HEK293 (cell line): ENCODE data around the gene PDK1.
"Not testable (repeated sequence)": the region's sequence is repeated elsewhere in the genome, so short reads cannot be mapped to it uniquely, and the experiment has no call there.

Source experiments
- CTCF ChIA-PET: fragments of 350-600 bp; formaldehyde crosslinking; extraction: SDS; loops from one replicate; lab custom pipeline; 2021; ENCODE audit warnings: antibody characterized with exemption; lab: Yijun Ruan, JAX
- POLR2A ChIA-PET: fragments of 300-600 bp; formaldehyde crosslinking; extraction: SDS; loops from one replicate; lab custom pipeline; 2020; ENCODE audit warnings: antibody characterized with exemption, inconsistent platforms; lab: Yijun Ruan, JAX
- H3K27ac ChIP-seq: fragments of 200-500 bp; sonication (Bioruptor generic); 2 replicates; pipeline ENCODE4 v1.5.1; 2014; ENCODE audit warnings: low read depth, low read length, control low read depth, inconsistent platforms; ENCODE audit errors: extremely low read depth
- H3K36me3 ChIP-seq, 2 experiments: fragments of 200-500 bp in 1 of 2; sonication (Bioruptor generic) in 1 of 2; 1 replicate in 1 of 2; 2 replicates in 1 of 2; pipeline ENCODE4 v1.5.1; 2014 to 2017; ENCODE audit warnings: inconsistent platforms in 2 of 2, low read length in 2 of 2; ENCODE audit not compliant: control insufficient read depth in 2 of 2, insufficient read depth in 1 of 2
- H3K4me1 ChIP-seq: fragments of 200-500 bp; sonication (Bioruptor generic); 2 replicates; pipeline ENCODE4 v1.5.1; 2014; ENCODE audit warnings: mild to moderate bottlenecking, low read length, inconsistent platforms; ENCODE audit not compliant: control insufficient read depth, insufficient read depth
- H3K4me3 ChIP-seq: 2 replicates; pipeline ENCODE4 v1.5.1; 2011; ENCODE audit warnings: low read depth, mild to moderate bottlenecking, control low read depth, low read length, moderate library complexity
- H3K9me3 ChIP-seq: fragments of 200-500 bp; sonication (Bioruptor generic); 2 replicates; pipeline ENCODE4 v1.5.1; 2014; ENCODE audit warnings: low read depth, low read length, inconsistent platforms; ENCODE audit not compliant: control insufficient read depth, insufficient read depth
- FEZF1 ChIP-seq: fragments of 450-650 bp; formaldehyde crosslinking; IDR thresholded peaks from 2 replicates; pipeline ENCODE4 v1.5.1; 2016; ENCODE audit warnings: missing biosample characterization, missing genetic modification characterization
- GLI2 ChIP-seq: fragments of 450-650 bp; formaldehyde crosslinking; IDR thresholded peaks from 2 replicates; pipeline ENCODE4; 2017; ENCODE audit warnings: missing biosample characterization, missing genetic modification characterization, low read depth, borderline replicate concordance
- HOXA7 ChIP-seq: sonication (generic); formaldehyde crosslinking; IDR thresholded peaks from 2 replicates; pipeline ENCODE4 v1.8.1; 2022; ENCODE audit warnings: missing genetic modification reagents, borderline replicate concordance
- MEIS1 ChIP-seq: sonication (generic); formaldehyde crosslinking; IDR thresholded peaks from 2 replicates; pipeline ENCODE4 v1.8.1; 2022; ENCODE audit warnings: missing genetic modification reagents, mild to moderate bottlenecking, borderline replicate concordance
- SCRT2 ChIP-seq: fragments of 450-650 bp; formaldehyde crosslinking; IDR thresholded peaks from 2 replicates; pipeline ENCODE4 v1.5.1; 2016; ENCODE audit warnings: missing biosample characterization, missing genetic modification characterization
- SETDB1 ChIP-seq: IDR thresholded peaks from one replicate; pipeline ENCODE4 v1.6.1; 2017; ENCODE audit warnings: mild to moderate bottlenecking, low read length, moderate library complexity, mixed read lengths; ENCODE audit not compliant: insufficient read length
- SP2 ChIP-seq: fragments of 450-650 bp; formaldehyde crosslinking; IDR thresholded peaks from 2 replicates; pipeline ENCODE4 v1.5.1; 2016; ENCODE audit warnings: missing biosample characterization, missing genetic modification characterization
- ZBTB20 ChIP-seq: fragments of 450-650 bp; formaldehyde crosslinking; IDR thresholded peaks from 2 replicates; pipeline ENCODE4 v1.5.1; 2016; ENCODE audit warnings: missing biosample characterization, missing genetic modification characterization
- ZFP3 ChIP-seq: fragments of 450-650 bp; formaldehyde crosslinking; IDR thresholded peaks from 2 replicates; pipeline ENCODE4 v1.5.1; 2016; ENCODE audit warnings: low read depth, missing biosample characterization, missing genetic modification characterization
- ZFP37 ChIP-seq: fragments of 450-650 bp; formaldehyde crosslinking; IDR thresholded peaks from 2 replicates; pipeline ENCODE4 v1.5.1; 2016; ENCODE audit warnings: missing biosample characterization, missing genetic modification characterization
- ZIC2 ChIP-seq: fragments of 450-650 bp; formaldehyde crosslinking; IDR thresholded peaks from 2 replicates; pipeline ENCODE4 v1.5.1; 2016; ENCODE audit warnings: missing biosample characterization, missing genetic modification characterization
- ZNF19 ChIP-seq: fragments of 450-650 bp; formaldehyde crosslinking; IDR thresholded peaks from 2 replicates; pipeline ENCODE4; 2016; ENCODE audit warnings: missing biosample characterization, missing genetic modification characterization, low read depth
- ZNF2 ChIP-seq: fragments of 450-650 bp; formaldehyde crosslinking; IDR thresholded peaks from 2 replicates; pipeline ENCODE4 v1.5.1; 2016; ENCODE audit warnings: missing biosample characterization, missing genetic modification characterization
- ZNF366 ChIP-seq: fragments of 450-650 bp; formaldehyde crosslinking; conservative IDR thresholded peaks from 2 replicates; pipeline ENCODE4 v1.5.1; 2016; ENCODE audit warnings: missing biosample characterization, missing genetic modification characterization
- ZNF394 ChIP-seq: fragments of 450-650 bp; formaldehyde crosslinking; IDR thresholded peaks from 2 replicates; pipeline ENCODE4 v1.5.1; 2016; ENCODE audit warnings: missing biosample characterization, missing genetic modification characterization, mild to moderate bottlenecking, moderate library complexity, borderline replicate concordance
- ZNF449 ChIP-seq: fragments of 450-650 bp; formaldehyde crosslinking; IDR thresholded peaks from 2 replicates; pipeline ENCODE4 v1.5.1; 2017; ENCODE audit warnings: missing biosample characterization, mild to moderate bottlenecking, missing genetic modification characterization, moderate library complexity
- ZNF513 ChIP-seq: fragments of 450-650 bp; IDR thresholded peaks from 2 replicates; pipeline ENCODE4 v1.5.1; 2018; ENCODE audit warnings: missing biosample characterization, missing genetic modification characterization
- ZNF610 ChIP-seq: fragments of 450-650 bp; formaldehyde crosslinking; IDR thresholded peaks from 2 replicates; pipeline ENCODE4 v1.5.1; 2016; ENCODE audit warnings: missing biosample characterization, missing genetic modification characterization, borderline replicate concordance
- ZNF624 ChIP-seq: fragments of 450-650 bp; formaldehyde crosslinking; IDR thresholded peaks from 2 replicates; pipeline ENCODE4 v1.5.1; 2017; ENCODE audit warnings: missing biosample characterization, missing genetic modification characterization
- ZNF654 ChIP-seq: fragments of 450-650 bp; formaldehyde crosslinking; IDR thresholded peaks from 2 replicates; pipeline ENCODE4 v1.5.1; 2016; ENCODE audit warnings: low read depth, missing biosample characterization, missing genetic modification characterization
- ZNF792 ChIP-seq: fragments of 450-650 bp; formaldehyde crosslinking; IDR thresholded peaks from 2 replicates; pipeline ENCODE4 v1.5.1; 2016; ENCODE audit warnings: missing biosample characterization, missing genetic modification characterization
- ZSCAN18 ChIP-seq: fragments of 450-650 bp; formaldehyde crosslinking; IDR thresholded peaks from 2 replicates; pipeline ENCODE4 v1.5.1; 2016; ENCODE audit warnings: missing biosample characterization, missing genetic modification characterization
- ZXDB ChIP-seq: fragments of 450-650 bp; formaldehyde crosslinking; IDR thresholded peaks from 2 replicates; pipeline ENCODE4 v1.5.1; 2016; ENCODE audit warnings: missing biosample characterization, missing genetic modification characterization
- TF ChIP-seq, protein P1 (sequence below): fragments of 450-650 bp; formaldehyde crosslinking; IDR thresholded peaks from 2 replicates; pipeline ENCODE4; 2016; ENCODE audit warnings: missing biosample characterization, missing genetic modification characterization

Gene PDK1

GRCh38 chr2:172535119-172535518 lies 20.8 kb upstream of the PDK1 start:
- no peak for TF ChIP-seq ZNF792 (tag by site-specific recombination)
- TF ChIP-seq ZNF19: no peak
- TF ChIP-seq, protein P1, sequence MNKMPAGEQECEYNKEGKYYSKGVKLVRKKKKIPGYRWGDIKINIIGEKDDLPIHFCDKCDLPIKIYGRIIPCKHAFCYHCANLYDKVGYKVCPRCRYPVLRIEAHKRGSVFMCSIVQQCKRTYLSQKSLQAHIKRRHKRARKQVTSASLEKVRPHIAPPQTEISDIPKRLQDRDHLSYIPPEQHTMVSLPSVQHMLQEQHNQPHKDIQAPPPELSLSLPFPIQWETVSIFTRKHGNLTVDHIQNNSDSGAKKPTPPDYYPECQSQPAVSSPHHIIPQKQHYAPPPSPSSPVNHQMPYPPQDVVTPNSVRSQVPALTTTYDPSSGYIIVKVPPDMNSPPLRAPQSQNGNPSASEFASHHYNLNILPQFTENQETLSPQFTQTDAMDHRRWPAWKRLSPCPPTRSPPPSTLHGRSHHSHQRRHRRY (tag by site-specific recombination): no peak
- TF ChIP-seq HOXA7 (CRISPR knock-in tag): no peak
- no peak for TF ChIP-seq ZFP3 (tag by site-specific recombination)
- TF ChIP-seq ZNF449 (tag by site-specific recombination): no peak
- no peak for TF ChIP-seq SCRT2 (tag by site-specific recombination)
- no peak for TF ChIP-seq ZNF654 (tag by site-specific recombination)
- TF ChIP-seq ZNF394: no peak
- no peak for TF ChIP-seq ZNF2 (tag by site-specific recombination)
- no peak for TF ChIP-seq GLI2
- TF ChIP-seq ZXDB (tag by site-specific recombination): no peak
- TF ChIP-seq MEIS1 (CRISPR knock-in tag): no peak
- Histone ChIP-seq H3K4me1 (no peaks in the 10 kb centered on the region), H3K27ac (no peak overlapping the region), H3K9me3 (no peaks in the 10 kb centered on the region), H3K36me3 (no peaks in the 10 kb centered on the region), H3K4me3 (no peak overlapping the region)
- ChIA-PET CTCF (no interaction called here), POLR2A (no interaction called here)

DNA sequence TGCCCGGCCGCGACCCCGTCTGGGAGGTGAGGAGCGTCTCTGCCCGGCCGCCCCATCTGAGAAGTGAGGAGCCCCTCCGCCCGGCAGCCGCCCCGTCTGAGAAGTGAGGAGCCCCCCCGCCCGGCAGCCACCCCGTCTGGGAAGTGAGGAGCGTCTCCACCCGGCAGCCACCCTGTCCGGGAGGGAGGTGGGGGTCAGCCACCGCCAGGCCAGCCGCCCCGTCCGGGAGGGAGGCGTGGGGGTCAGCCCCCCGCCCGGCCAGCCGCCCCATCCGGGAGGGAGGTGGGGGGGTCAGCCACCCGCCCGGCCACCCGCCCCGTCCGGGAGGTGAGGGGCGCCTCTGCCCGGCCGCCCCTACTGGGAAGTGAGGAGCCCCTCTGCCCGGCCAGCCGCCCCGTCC lies 18.0 kb upstream of the PDK1 start:
- CTCF ChIA-PET, H3K9me3 ChIP-seq, POLR2A ChIA-PET: not testable (repeated sequence)

GRCh38 chr2:172539767-172540166 lies 16.1 kb upstream of the PDK1 start:
- POLR2A ChIA-PET: no interaction called here
- H3K27ac ChIP-seq: no peak overlapping the region
- H3K36me3 ChIP-seq: no peaks in the 10 kb centered on the region
- CTCF ChIA-PET: interaction anchor here (0.6 to 1.2 kb wide), 3 partner anchors 11 to 818 kb away, joined by 3 to 6 read pairs (median 4); no protein-coding TSS in a partner anchor
- H3K4me3 ChIP-seq: no peak overlapping the region
- H3K4me1 ChIP-seq: no peaks in the 10 kb centered on the region
- no peaks in the 10 kb centered on the region for H3K9me3 ChIP-seq
- TF ChIP-seq ZSCAN18 (tag by site-specific recombination) (no peak), SETDB1 (peak; percentile 91)
- TF ChIP-seq, all 188 proteins: peak for 1

More for the DNA sequence above, 18.0 kb upstream of the PDK1 start:
- not testable (repeated sequence) for H3K4me3 ChIP-seq, H3K27ac ChIP-seq, H3K4me1 ChIP-seq, H3K36me3 ChIP-seq

DNA sequence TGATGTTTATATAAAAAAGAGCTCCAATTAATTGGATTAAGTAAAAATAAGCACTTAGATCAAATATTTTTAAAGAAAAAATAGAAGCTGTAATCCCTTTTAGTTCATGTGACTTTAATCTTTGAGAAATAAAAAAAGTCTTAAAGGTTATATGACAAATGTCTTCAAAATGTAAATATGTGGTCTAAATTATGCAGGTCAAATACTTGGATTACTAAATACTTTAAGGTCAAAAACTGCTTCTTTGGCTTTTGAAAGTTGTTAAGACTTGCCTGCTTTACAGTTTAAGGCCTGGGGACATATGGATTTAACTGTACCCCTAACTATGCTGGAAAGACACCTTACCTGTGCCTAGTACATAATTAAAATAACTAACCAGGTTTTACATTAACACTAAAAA lies 15.5 kb upstream of the PDK1 start:
- Histone ChIP-seq H3K4me3 (no peak overlapping the region), H3K9me3 (no peaks in the 10 kb centered on the region), H3K4me1 (no peaks in the 10 kb centered on the region), H3K36me3 (no peaks in the 10 kb centered on the region), H3K27ac (no peak overlapping the region)
- POLR2A ChIA-PET: no interaction called here
- CTCF ChIA-PET: interaction anchor here (1.2 kb wide), 1 partner anchor 11 kb away, joined by 4 read pairs; no protein-coding TSS in a partner anchor
- TF ChIP-seq FEZF1 (no peak), ZBTB20 (tag by site-specific recombination) (no peak), ZIC2 (tag by site-specific recombination) (no peak), ZNF624 (tag by site-specific recombination) (no peak), ZNF610 (no peak), ZFP37 (tag by site-specific recombination) (no peak), ZNF366 (tag by site-specific recombination) (no peak), ZNF513 (tag by site-specific recombination) (no peak), SP2 (tag by site-specific recombination) (no peak)
